Breast epithelium (tissue), 4 donors: ENCODE measurements around the gene FOXK1. TPM values are rescaled to one million over a fixed set of nuclear protein-coding genes. Genes with fewer than 3 reads are reported as not detected.
"Not testable (repeated sequence)": the region's sequence is repeated elsewhere in the genome, so short reads cannot be mapped to it uniquely, and the experiment has no call there.

Experiments
- DNase-seq, 2 donors: peaks; one replicate each; pipeline ENCODE4 v3.0.0-alpha.2; 2019; ENCODE audit warnings: low spot score in 2 of 2
- H3K27ac ChIP-seq, 2 donors: fragments of 200-600 bp; sonication (generic) in 1 of 2; one replicate each; pipeline ENCODE4 v1.5.1; 2016 to 2019; ENCODE audit warnings: mild to moderate bottlenecking in 1 of 2
- H3K27me3 ChIP-seq, 2 donors: fragments of 200-600 bp; sonication (generic) in 1 of 2; one replicate each; pipeline versions ENCODE4 v1.5.1 to v1.6.0; 2017 to 2019; ENCODE audit warnings: control low read depth in 1 of 2, mild to moderate bottlenecking in 1 of 2
- H3K36me3 ChIP-seq: fragments of 200-600 bp; one replicate; pipeline ENCODE4 v1.5.1; 2019
- H3K4me1 ChIP-seq, 2 donors: fragments of 200-600 bp; sonication (generic); one replicate each; pipeline ENCODE4 v1.5.1; 2016 to 2019; ENCODE audit warnings: control low read depth in 1 of 2
- H3K4me3 ChIP-seq, 3 donors: fragments of 200-600 bp; sonication (generic); 1 replicate in 2 of 3; 2 replicates in 1 of 3; pipeline ENCODE4 v1.5.1; 2016 to 2019; ENCODE audit warnings: mild to moderate bottlenecking in 3 of 3, moderate library complexity in 2 of 3
- H3K9me3 ChIP-seq, 2 donors: fragments of 200-600 bp; sonication (generic) in 1 of 2; one replicate each; pipeline ENCODE4 v1.5.1; 2016 to 2019; ENCODE audit warnings: control low read depth in 1 of 2
- CTCF ChIP-seq, 3 donors: fragments of 450-650 bp; IDR thresholded peaks; one replicate each; pipeline ENCODE4 v1.5.1; 2016 to 2017; ENCODE audit warnings: antibody characterized with exemption in 3 of 3, mild to moderate bottlenecking in 3 of 3, moderate library complexity in 3 of 3
- POLR2A ChIP-seq: fragments of 450-650 bp; IDR thresholded peaks from one replicate; pipeline ENCODE4 v1.6.1; 2016; ENCODE audit warnings: antibody characterized with exemption, mild to moderate bottlenecking, moderate library complexity
- POLR2AphosphoS5 ChIP-seq, 3 donors: sonication (generic); formaldehyde crosslinking; IDR thresholded peaks; one replicate each; pipeline ENCODE4 v1.6.1; 2017; ENCODE audit warnings: antibody characterized with exemption in 3 of 3
- intact Hi-C: fragments of 100-400 bp; cut with DNase I; formaldehyde crosslinking; loops from one replicate; pipeline ENCODE4 v1.15.1; 2023; ENCODE audit warnings: low total_unique reads
- total RNA-seq, 3 donors: library from RNA; depleted of rRNA; stranded (reverse); fragments of >200 nt; gene quantifications; one replicate each; pipeline ENCODE4 v1.1.0, GENCODE V29; 2016

FOXK1 gene
- total RNA-seq, 3 donors from 2014 or later, result 11.7 to 16.5 (median 15.7) TPM

GRCh38 chr7:4641091-4641666 lies 40.9 kb upstream of the FOXK1 start:
- Histone ChIP-seq H3K36me3 (no peaks in the 10 kb centered on the region), H3K27me3 (no peaks in the 10 kb centered on the region), H3K4me3 (peak overlapping the region; percentile 51 to 70 (median 70)), H3K27ac (peak overlapping the region; percentile 87 to 91), H3K4me1 (no peaks in the 10 kb centered on the region), H3K9me3 (no peaks in the 10 kb centered on the region)
- intact Hi-C loops, result no loop called here
- TF ChIP-seq CTCF (IDR thresholded peaks at IDR 0.05), result peak in 2 of 3 donors; percentile 10 to 35
- no peak for TF ChIP-seq POLR2AphosphoS5 (IDR thresholded peaks at IDR 0.05)
- TF ChIP-seq POLR2A, result no peak
- DNase-seq, result no peak

GRCh38 chr7:4641667-4642467 lies 40.2 kb upstream of the FOXK1 start:
- intact Hi-C loops, result no loop called here
- peak; percentile 90 to 96 for DNase-seq
- TF ChIP-seq POLR2AphosphoS5 (IDR thresholded peaks at IDR 0.05) (peak; percentile 82 to 90 (median 87)), POLR2A (peak; percentile 79), CTCF (IDR thresholded peaks at IDR 0.05) (peak in 1 of 3 donors; percentile 45)
- H3K27me3 ChIP-seq, result no peaks in the 10 kb centered on the region
- no peaks in the 10 kb centered on the region for H3K9me3 ChIP-seq
- no peaks in the 10 kb centered on the region for H3K4me1 ChIP-seq
- H3K4me3 ChIP-seq, result peak overlapping the region; percentile 51 to 70 (median 70)
- H3K27ac ChIP-seq, result peak overlapping the region; percentile 87 to 91
- H3K36me3 ChIP-seq, result no peaks in the 10 kb centered on the region

- peak overlapping the region; percentile 51 to 70 (median 70) for H3K4me3 ChIP-seq
- H3K4me1 ChIP-seq, result no peaks in the 10 kb centered on the region
- no peak for TF ChIP-seq CTCF (IDR thresholded peaks at IDR 0.05)
- TF ChIP-seq POLR2A, result no peak
- no peak for TF ChIP-seq POLR2AphosphoS5 (IDR thresholded peaks at IDR 0.05)
- H3K27ac ChIP-seq, result peak overlapping the region; percentile 87 to 91
- no peaks in the 10 kb centered on the region for H3K9me3 ChIP-seq
- H3K36me3 ChIP-seq, result no peaks in the 10 kb centered on the region
- intact Hi-C loops, result no loop called here
- H3K27me3 ChIP-seq, result no peaks in the 10 kb centered on the region
- DNase-seq, result no peak
Observed at GRCh38 chr7:4642468-4643203, 39.5 kb upstream of the FOXK1 start.

- H3K27me3 ChIP-seq, H3K4me1 ChIP-seq, H3K27ac ChIP-seq, H3K4me3 ChIP-seq, H3K9me3 ChIP-seq, DNase-seq, H3K36me3 ChIP-seq, intact Hi-C loops: not testable (repeated sequence)
Observed at GRCh38 chr7:4643204-4643471, 39.0 kb upstream of the FOXK1 start.

- Histone ChIP-seq H3K36me3 (no peaks in the 10 kb centered on the region), H3K9me3 (no peaks in the 10 kb centered on the region), H3K27ac (no peak overlapping the region), H3K4me3 (no peak overlapping the region), H3K4me1 (no peaks in the 10 kb centered on the region), H3K27me3 (no peaks in the 10 kb centered on the region)
- TF ChIP-seq POLR2AphosphoS5 (IDR thresholded peaks at IDR 0.05) (no peak), POLR2A (no peak), CTCF (IDR thresholded peaks at IDR 0.05) (no peak)
- intact Hi-C loops, result no loop called here
- no peak for DNase-seq
Observed at GRCh38 chr7:4645246-4645645, 36.8 kb upstream of the FOXK1 start.
